ENCODE measurements around the gene PRDM10. TPM values are rescaled to one million over a fixed set of nuclear protein-coding genes. Genes with fewer than 3 reads are reported as not detected.

Gene PRDM10
- total and polyA plus RNA-seq, 10 of the 15 experiments (the other 5 are each of a cell fraction or from before 2014, with no cell fraction given), result 0.93 to 6.2 (median 4.1) TPM

- CTCF ChIA-PET, result no interaction called here
- no peak overlapping the region for H3K4me3 ChIP-seq
- no peaks in the 10 kb centered on the region for H3K9me3 ChIP-seq (replicated peaks; ENCODE audit: control insufficient read depth, insufficient read depth, low read length)
- H3K79me2 ChIP-seq (ENCODE audit: control insufficient read depth, insufficient read depth, low read length), result no peaks in the 10 kb centered on the region
- no peaks in the 10 kb centered on the region for H4K20me1 ChIP-seq (ENCODE audit: control insufficient read depth, insufficient read depth)
- no peak overlapping the region for H3K27ac ChIP-seq (ENCODE audit: control insufficient read depth, insufficient read depth)
- in situ Hi-C loops (cut with MboI), result no loop called here
- WGBS (ENCODE audit: insufficient coverage, insufficient replicate concordance, low lambda C conversion rate, missing lambda C conversion rate), result 84% methylated on average over 41 of the region's 49 CpGs
- FAIRE-seq (no peak), DNase-seq (ENCODE audit: low read depth, low spot score) (no peak), ATAC-seq (no peak)
- RAD21 ChIA-PET (ENCODE audit: unreplicated experiment), result no interaction called here
- no peak overlapping the region for H3K4me2 ChIP-seq (ENCODE audit: control insufficient read depth, insufficient read depth)
- H3K9ac ChIP-seq (ENCODE audit: control insufficient read depth, insufficient read depth, low read length), result no peak overlapping the region
- H2AFZ ChIP-seq (ENCODE audit: control insufficient read depth, low read depth, low read length), result no peak overlapping the region
- intact Hi-C loops (cut with micrococcal nuclease; ENCODE audit: unreplicated experiment), result no loop called here
- TF ChIP-seq CREM (IDR thresholded peaks at IDR 0.05; ENCODE audit: low read depth), result no peak
- no peak for TF ChIP-seq POLR2A (IDR thresholded peaks at IDR 0.05; ENCODE audit: low read depth, low read length)
- TF ChIP-seq MEF2B (IDR thresholded peaks at IDR 0.05; ENCODE audit: partially characterized antibody, poor library complexity, severe bottlenecking), result no peak
- TF ChIP-seq HCFC1 (IDR thresholded peaks at IDR 0.05; ENCODE audit: low read length), result no peak
- no peak for TF ChIP-seq RCOR1 (conservative IDR thresholded peaks at IDR 0.05; ENCODE audit: low read depth, low read length)
- no peak for TF ChIP-seq ETV6 (conservative IDR thresholded peaks at IDR 0.05 in 1 of 2, IDR thresholded peaks at IDR 0.05 in 1 of 2; ENCODE audit: borderline replicate concordance in 1 of 2, low read depth in 1 of 2)
- no peak for TF ChIP-seq BHLHE40 (IDR thresholded peaks at IDR 0.05; ENCODE audit: borderline replicate concordance in 1 of 2, low read depth in 2 of 2, low read length in 1 of 2)
- TF ChIP-seq NRF1 (conservative IDR thresholded peaks at IDR 0.05; ENCODE audit: low read depth, low read length), result no peak
- TF ChIP-seq HDGF (IDR thresholded peaks at IDR 0.05), result no peak
- TF ChIP-seq SRF (IDR thresholded peaks at IDR 0.05; ENCODE audit: low read depth in 2 of 2, low read length in 2 of 2), result no peak
- TF ChIP-seq STAT3 (IDR thresholded peaks at IDR 0.05; ENCODE audit: low read depth, low read length), result no peak
- no peak for TF ChIP-seq BCL3 (IDR thresholded peaks at IDR 0.05; ENCODE audit: borderline replicate concordance, insufficient read depth, low read depth, low read length, poor library complexity, severe bottlenecking)
- no peak for TF ChIP-seq PML (IDR thresholded peaks at IDR 0.05; ENCODE audit: low read length)
- no peak for TF ChIP-seq CREB1 (IDR thresholded peaks at IDR 0.05; ENCODE audit: low read depth)
- POLR2A ChIA-PET, result no interaction called here
- H3K27me3 ChIP-seq (replicated peaks in 1 of 2; ENCODE audit: control insufficient read depth in 2 of 2, insufficient read depth in 2 of 2, low read length in 1 of 2), result no peaks in the 10 kb centered on the region; a peak in 3 of 4 replicates
- H3K4me1 ChIP-seq (ENCODE audit: control insufficient read depth, insufficient read depth, low read length), result no peaks in the 10 kb centered on the region
- SMC1A ChIA-PET (ENCODE audit: uncharacterized antibody, unreplicated experiment), result no interaction called here
- no peaks in the 10 kb centered on the region for H3K36me3 ChIP-seq (ENCODE audit: control insufficient read depth in 2 of 2, insufficient read depth in 2 of 2, low read length in 1 of 2)
- no TSS peak for BruUV-seq (replicated peaks)
Measured at GRCh38 chr11:130040281-130040940, 37.8 kb upstream of the PRDM10 start.

Data from GM12878 (cell line).